ENCODE measurements around the gene RNF34. TPM values are rescaled to one million over a fixed set of nuclear protein-coding genes. Genes with fewer than 3 reads are reported as not detected.
A peak's percentile ranks its signal among the peaks of the same experiment; 100 is the strongest.

RNF34 gene
- total RNA-seq, 1 donor from 2014 or later, result 80.6 TPM

GRCh38 chr12:121446750-121447149, 46.8 kb downstream of the RNF34 start:
- no peak for DNase-seq (ENCODE audit: low spot score)
- H3K27me3 Mint-ChIP-seq (ENCODE audit: insufficient read depth), result no peaks in the 10 kb centered on the region
- H3K9me3 Mint-ChIP-seq, result no peaks in the 10 kb centered on the region
- H3K4me3 Mint-ChIP-seq, result no peak overlapping the region
- H3K4me1 Mint-ChIP-seq (ENCODE audit: low read depth), result peaks cover 5% of the 10 kb centered on the region
- intact Hi-C loops (cut with micrococcal nuclease), result no loop called here
- H3K27ac Mint-ChIP-seq, result no peak overlapping the region
- peaks cover 17% of the 10 kb centered on the region for H3K36me3 Mint-ChIP-seq (ENCODE audit: low read depth)

GRCh38 chr12:121448771-121449315, 48.9 kb downstream of the RNF34 start:
- intact Hi-C loops (cut with micrococcal nuclease), result no loop called here
- Mint-ChIP-seq H3K27ac (no peak overlapping the region), H3K4me3 (no peak overlapping the region)

GRCh38 chr12:121451961-121452339, 52.0 kb downstream of the RNF34 start:
- H3K36me3 Mint-ChIP-seq (ENCODE audit: low read depth), result peaks cover 19% of the 10 kb centered on the region
- DNase-seq (ENCODE audit: low spot score), result no peak
- no peak overlapping the region for H3K4me3 Mint-ChIP-seq
- no peaks in the 10 kb centered on the region for H3K27me3 Mint-ChIP-seq (ENCODE audit: insufficient read depth)
- H3K4me1 Mint-ChIP-seq (ENCODE audit: low read depth), result peaks cover 11% of the 10 kb centered on the region
- no peak overlapping the region for H3K27ac Mint-ChIP-seq
- intact Hi-C loops (cut with micrococcal nuclease), result no loop called here
- no peaks in the 10 kb centered on the region for H3K9me3 Mint-ChIP-seq

More at GRCh38 chr12:121448771-121449315, 48.9 kb downstream of the RNF34 start:
- no peak for DNase-seq (ENCODE audit: low spot score)
- Mint-ChIP-seq H3K27me3 (ENCODE audit: insufficient read depth) (no peaks in the 10 kb centered on the region), H3K4me1 (ENCODE audit: low read depth) (peaks cover 11% of the 10 kb centered on the region), H3K9me3 (no peaks in the 10 kb centered on the region), H3K36me3 (ENCODE audit: low read depth) (peaks cover 16% of the 10 kb centered on the region)

GRCh38 chr12:121452340-121452984, 52.5 kb downstream of the RNF34 start:
- Mint-ChIP-seq H3K27me3 (ENCODE audit: insufficient read depth) (no peaks in the 10 kb centered on the region), H3K36me3 (ENCODE audit: low read depth) (peaks cover 19% of the 10 kb centered on the region), H3K4me1 (ENCODE audit: low read depth) (peaks cover 14% of the 10 kb centered on the region), H3K9me3 (no peaks in the 10 kb centered on the region), H3K27ac (no peak overlapping the region), H3K4me3 (no peak overlapping the region)
- intact Hi-C loops (cut with micrococcal nuclease), result no loop called here
- no peak for DNase-seq (ENCODE audit: low spot score)

GRCh38 chr12:121452985-121453360, 53.1 kb downstream of the RNF34 start:
- intact Hi-C loops (cut with micrococcal nuclease), result no loop called here
- H3K36me3 Mint-ChIP-seq (ENCODE audit: low read depth), result peaks cover 19% of the 10 kb centered on the region
- no peak for DNase-seq (ENCODE audit: low spot score)

GRCh38 chr12:121453629-121454028, 53.7 kb downstream of the RNF34 start:
- H3K9me3 Mint-ChIP-seq, result no peaks in the 10 kb centered on the region
- intact Hi-C loops (cut with micrococcal nuclease), result no loop called here

More at GRCh38 chr12:121452985-121453360, 53.1 kb downstream of the RNF34 start:
- no peaks in the 10 kb centered on the region for H3K9me3 Mint-ChIP-seq
- H3K4me1 Mint-ChIP-seq (ENCODE audit: low read depth), result peaks cover 18% of the 10 kb centered on the region
- H3K27ac Mint-ChIP-seq, result no peak overlapping the region
- H3K27me3 Mint-ChIP-seq (ENCODE audit: insufficient read depth), result no peaks in the 10 kb centered on the region
- H3K4me3 Mint-ChIP-seq, result no peak overlapping the region

GRCh38 chr12:121454921-121455320, 55.0 kb downstream of the RNF34 start:
- H3K27ac Mint-ChIP-seq, result no peak overlapping the region
- DNase-seq (ENCODE audit: low spot score), result no peak
- intact Hi-C loops (cut with micrococcal nuclease), result no loop called here
- H3K9me3 Mint-ChIP-seq, result no peaks in the 10 kb centered on the region
- H3K27me3 Mint-ChIP-seq (ENCODE audit: insufficient read depth), result no peaks in the 10 kb centered on the region
- H3K36me3 Mint-ChIP-seq (ENCODE audit: low read depth), result peaks cover 11% of the 10 kb centered on the region
- H3K4me1 Mint-ChIP-seq (ENCODE audit: low read depth), result peaks cover 19% of the 10 kb centered on the region
- no peak overlapping the region for H3K4me3 Mint-ChIP-seq

More at GRCh38 chr12:121453629-121454028, 53.7 kb downstream of the RNF34 start:
- Mint-ChIP-seq H3K36me3 (ENCODE audit: low read depth) (peaks cover 16% of the 10 kb centered on the region), H3K27me3 (ENCODE audit: insufficient read depth) (no peaks in the 10 kb centered on the region), H3K27ac (no peak overlapping the region), H3K4me1 (ENCODE audit: low read depth) (peaks cover 18% of the 10 kb centered on the region), H3K4me3 (no peak overlapping the region)
- DNase-seq (ENCODE audit: low spot score), result no peak

GRCh38 chr12:121455766-121456420, 56.0 kb downstream of the RNF34 start:
- intact Hi-C loops (cut with micrococcal nuclease), result no loop called here
- peaks cover 29% of the 10 kb centered on the region for H3K4me1 Mint-ChIP-seq (ENCODE audit: low read depth)
- no peaks in the 10 kb centered on the region for H3K27me3 Mint-ChIP-seq (ENCODE audit: insufficient read depth)
- H3K36me3 Mint-ChIP-seq (ENCODE audit: low read depth), result peaks cover 11% of the 10 kb centered on the region
- H3K9me3 Mint-ChIP-seq, result no peaks in the 10 kb centered on the region
- no peak for DNase-seq (ENCODE audit: low spot score)
- no peak overlapping the region for H3K27ac Mint-ChIP-seq
- no peak overlapping the region for H3K4me3 Mint-ChIP-seq

- no peak for DNase-seq (ENCODE audit: low spot score)
- Mint-ChIP-seq H3K9me3 (no peaks in the 10 kb centered on the region), H3K4me1 (ENCODE audit: low read depth) (peaks cover 32% of the 10 kb centered on the region), H3K4me3 (no peak overlapping the region), H3K27me3 (ENCODE audit: insufficient read depth) (no peaks in the 10 kb centered on the region), H3K36me3 (ENCODE audit: low read depth) (peaks cover 12% of the 10 kb centered on the region), H3K27ac (no peak overlapping the region)
- intact Hi-C loops (cut with micrococcal nuclease), result no loop called here
These were observed 56.6 kb downstream of the RNF34 start for GRCh38 chr12:121456551-121456950.

GRCh38 chr12:121461048-121461447, 61.1 kb downstream of the RNF34 start:
- Mint-ChIP-seq H3K9me3 (no peaks in the 10 kb centered on the region), H3K4me3 (no peak overlapping the region), H3K36me3 (ENCODE audit: low read depth) (peaks cover 11% of the 10 kb centered on the region), H3K4me1 (ENCODE audit: low read depth) (peaks cover 43% of the 10 kb centered on the region), H3K27me3 (ENCODE audit: insufficient read depth) (no peaks in the 10 kb centered on the region), H3K27ac (peak overlapping the region; percentile 14)
- DNase-seq (ENCODE audit: low spot score), result no peak
- intact Hi-C loops (cut with micrococcal nuclease), result no loop called here

GRCh38 chr12:121464331-121464730, 64.4 kb downstream of the RNF34 start:
- H3K27me3 Mint-ChIP-seq (ENCODE audit: insufficient read depth), result peaks cover 4% of the 10 kb centered on the region
- H3K4me3 Mint-ChIP-seq, result no peak overlapping the region
- H3K9me3 Mint-ChIP-seq, result no peaks in the 10 kb centered on the region
- H3K36me3 Mint-ChIP-seq (ENCODE audit: low read depth), result peaks cover 8% of the 10 kb centered on the region
- H3K27ac Mint-ChIP-seq, result no peak overlapping the region
- intact Hi-C loops (cut with micrococcal nuclease), result loop anchor here (1.0 kb wide), 1 partner anchor 330 kb away; no protein-coding TSS in a partner anchor
- DNase-seq (ENCODE audit: low spot score), result no peak
- H3K4me1 Mint-ChIP-seq (ENCODE audit: low read depth), result peaks cover 48% of the 10 kb centered on the region

GRCh38 chr12:121465921-121466793, 66.2 kb downstream of the RNF34 start:
- H3K4me1 Mint-ChIP-seq (ENCODE audit: low read depth), result peaks cover 37% of the 10 kb centered on the region
- H3K27ac Mint-ChIP-seq, result peak overlapping the region; percentile 90
- H3K36me3 Mint-ChIP-seq (ENCODE audit: low read depth), result peaks cover 7% of the 10 kb centered on the region
- H3K27me3 Mint-ChIP-seq (ENCODE audit: insufficient read depth), result peaks cover 8% of the 10 kb centered on the region
- H3K9me3 Mint-ChIP-seq, result no peaks in the 10 kb centered on the region
- peak overlapping the region; percentile 98 for H3K4me3 Mint-ChIP-seq
- intact Hi-C loops (cut with micrococcal nuclease), result no loop called here
- peak; percentile 46 for DNase-seq (ENCODE audit: low spot score)

All from activated T-helper 1 cell treated with anti-CD3 and anti-CD28 coated beads, Interleukin-12 subunit alpha, Interleukin-12 subunit beta, Interleukin-2, Interleukin-4 antibody, amounts not matched to agents 30 ng/mL and 10 ng/mL and 1 ng/mL, durations not matched to agents 14 hours and 24 hours and 36 hours (primary cell).